GM12864 (cell line): ENCODE measurements around the gene NR1H2.

Experiments
- DNase-seq: peaks from one replicate; pipeline ENCODE4 v3.0.0-alpha.2; 2011; ENCODE audit warnings: low read depth
- H3K4me3 ChIP-seq: 2 replicates; pipeline ENCODE4 v1.5.1; 2011; ENCODE audit warnings: mild to moderate bottlenecking, low read depth, low read length, control low read depth
- CTCF ChIP-seq: IDR thresholded peaks from 2 replicates; pipeline ENCODE4 v1.5.1; 2011; ENCODE audit warnings: low read depth, mild to moderate bottlenecking, moderate library complexity, low read length, control low read depth, inconsistent platforms; ENCODE audit errors: missing control alignments

Gene NR1H2

DNA sequence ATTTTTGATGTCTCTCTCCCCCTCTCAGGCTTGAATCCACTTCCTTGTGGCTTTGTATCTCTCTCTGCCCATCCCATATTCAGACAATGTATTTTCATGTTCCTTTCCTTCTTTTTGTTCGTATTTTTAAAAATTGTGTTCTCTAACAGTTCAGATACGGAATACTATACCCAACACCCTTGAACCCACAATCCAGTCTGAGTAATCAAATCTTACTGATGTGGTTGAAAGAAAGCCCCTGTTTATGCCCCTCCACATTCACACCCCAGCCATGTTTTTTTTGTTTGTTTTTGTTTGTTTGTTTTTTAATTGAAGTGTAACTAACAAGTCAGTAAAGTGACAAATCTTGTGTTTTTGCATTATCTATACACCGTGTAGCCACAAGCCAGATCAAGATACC lies 43.9 kb downstream of the NR1H2 start:
- peak overlapping the region; percentile 64 for H3K4me3 ChIP-seq
- no peak for TF ChIP-seq CTCF
- DNase-seq: no peak

DNA sequence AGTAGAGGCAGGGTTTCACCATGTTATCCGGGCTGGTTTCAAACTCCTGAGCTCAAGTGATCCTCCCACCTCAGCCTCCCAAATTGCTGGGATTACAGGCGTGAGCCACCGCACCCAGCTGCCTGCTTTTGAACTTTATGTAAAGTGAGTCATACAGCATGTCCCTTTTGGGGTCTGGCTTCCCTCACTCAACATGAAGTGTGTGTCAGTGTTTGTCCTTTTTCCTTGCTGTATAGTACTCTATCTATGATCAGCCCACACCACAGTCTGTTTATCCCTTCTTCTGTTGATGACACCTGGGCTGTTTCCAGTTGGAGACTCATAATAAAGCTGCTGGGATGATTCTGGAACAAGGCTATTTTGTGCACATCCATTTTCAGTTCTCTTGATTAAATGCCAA lies 44.6 kb downstream of the NR1H2 start:
- DNase-seq: no peak
- peak overlapping the region; percentile 64; the same call in 1 of the 2 replicates for H3K4me3 ChIP-seq

GRCh38 chr19:50422397-50423278 lies 46.4 kb downstream of the NR1H2 start:
- no peak for TF ChIP-seq CTCF
- peak overlapping the region; percentile 38; the same call in 1 of the 2 replicates for H3K4me3 ChIP-seq
- DNase-seq: no peak

More for the DNA sequence above, 44.6 kb downstream of the NR1H2 start:
- TF ChIP-seq CTCF: no peak

DNA sequence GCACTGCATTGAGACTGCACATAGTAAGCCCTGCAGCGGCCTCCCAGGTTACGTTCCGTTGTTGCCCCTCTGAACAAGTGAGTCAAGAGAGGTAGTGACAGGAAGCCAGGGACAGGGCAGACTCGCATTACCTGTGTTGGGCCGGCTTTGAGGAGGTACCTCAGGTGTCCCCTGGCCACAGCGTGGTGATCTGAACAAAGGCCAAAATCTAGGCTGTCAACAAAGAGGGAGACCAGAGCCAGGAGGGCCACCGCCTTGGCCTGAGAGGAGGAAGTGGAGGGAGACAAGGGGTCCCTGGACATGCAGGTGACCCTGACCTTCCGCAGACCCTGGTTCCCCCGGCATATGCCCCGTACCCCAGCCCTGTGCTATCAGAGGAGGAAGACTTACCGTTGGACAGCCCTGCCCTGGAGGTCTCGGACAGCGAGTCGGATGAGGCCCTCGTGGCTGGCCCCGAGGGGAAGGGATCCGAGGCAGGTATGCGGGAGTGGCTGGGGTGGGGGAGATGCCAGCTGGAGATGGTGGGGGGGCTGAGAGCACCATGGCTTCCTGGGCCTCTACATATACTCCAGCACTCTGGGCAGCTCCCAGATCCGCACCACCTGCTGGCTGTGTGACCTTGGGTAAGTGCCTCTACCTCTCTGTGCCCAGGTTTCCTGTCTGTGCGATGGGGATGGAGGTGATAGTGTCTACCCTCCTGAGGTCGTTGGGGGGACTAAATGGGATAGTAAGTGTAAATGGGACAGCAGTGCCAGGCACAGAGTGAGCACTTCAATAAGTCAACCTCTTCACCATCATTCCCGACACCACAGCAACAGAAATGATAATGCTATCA lies 47.2 kb downstream of the NR1H2 start:
- H3K4me3 ChIP-seq: no peak overlapping the region
- no peak for DNase-seq
- TF ChIP-seq CTCF: no peak

DNA sequence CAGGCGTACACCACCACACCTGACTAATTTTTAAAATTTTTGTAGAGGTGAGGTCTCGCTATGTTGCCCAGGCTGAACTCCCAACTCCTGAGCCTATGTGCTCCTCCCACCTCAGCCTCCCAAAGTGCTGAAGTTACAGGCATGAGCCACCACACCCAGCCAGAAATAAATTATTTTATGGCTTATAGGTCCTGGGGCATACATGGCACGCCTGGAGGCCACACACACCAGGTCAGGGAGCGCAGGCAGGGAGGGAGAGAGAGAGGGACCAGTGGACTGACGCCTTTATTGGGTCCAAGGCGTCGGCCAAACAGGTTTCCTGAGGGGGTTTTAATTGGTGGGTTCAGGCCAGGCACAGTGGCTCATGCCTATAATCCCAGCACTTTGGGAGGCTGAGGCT lies 49.3 kb downstream of the NR1H2 start:
- no peak for TF ChIP-seq CTCF
- DNase-seq: no peak
- no peak overlapping the region for H3K4me3 ChIP-seq

DNA sequence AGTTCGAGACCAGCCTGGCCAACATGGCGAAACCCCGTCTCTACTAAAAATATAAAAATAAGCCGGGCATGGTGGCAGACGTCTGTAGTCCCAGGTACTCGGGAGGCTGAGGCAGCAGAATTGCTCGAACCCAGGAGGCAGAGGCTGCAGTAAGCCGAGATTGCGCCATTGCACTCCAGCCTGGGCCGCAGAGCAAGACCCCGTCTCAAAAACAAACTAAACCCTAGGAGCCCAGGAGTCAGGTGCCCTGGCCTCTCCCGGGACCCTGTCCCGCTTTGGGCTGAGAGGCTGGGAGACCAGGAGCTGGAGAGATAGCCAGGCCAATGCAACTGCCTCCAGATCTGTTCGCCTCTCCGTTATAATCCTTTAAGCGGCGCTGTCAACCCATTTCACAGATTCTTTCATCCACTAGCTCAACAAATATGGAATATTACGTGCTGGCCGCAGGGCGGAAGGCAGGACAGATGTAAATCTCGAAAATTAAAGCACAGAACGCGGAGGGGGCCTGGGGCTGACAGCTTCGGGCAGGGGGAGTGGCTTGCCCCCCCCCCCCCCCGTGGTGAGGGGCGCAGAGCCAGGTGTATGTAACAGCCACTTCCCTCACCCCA lies 51.2 kb downstream of the NR1H2 start:
- no peak for DNase-seq
- H3K4me3 ChIP-seq: no peak overlapping the region
- no peak for TF ChIP-seq CTCF
